ENCODE results near the gene GSTA1.

GSTA1 gene

DNA sequence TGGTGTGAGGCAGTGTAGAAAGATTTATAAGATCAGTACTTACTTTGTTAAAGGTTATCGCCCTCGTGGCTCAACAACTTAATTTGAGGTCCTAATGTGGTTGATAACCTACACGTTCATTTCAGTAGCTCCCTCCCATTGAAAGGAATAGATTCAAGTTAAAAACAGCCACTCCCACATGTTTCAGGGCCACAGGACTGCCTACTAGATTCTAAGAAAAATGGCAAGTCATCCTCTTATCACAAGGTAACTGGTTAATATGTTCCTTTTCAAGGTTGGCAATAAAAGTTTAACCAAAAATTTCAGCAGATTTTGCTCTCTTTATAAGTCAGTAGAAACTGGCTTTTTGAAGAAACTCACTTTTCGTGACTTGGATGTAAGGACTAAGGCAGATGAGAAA lies 57.4 kb downstream of the GSTA1 start:
- TF ChIP-seq, protein P1, sequence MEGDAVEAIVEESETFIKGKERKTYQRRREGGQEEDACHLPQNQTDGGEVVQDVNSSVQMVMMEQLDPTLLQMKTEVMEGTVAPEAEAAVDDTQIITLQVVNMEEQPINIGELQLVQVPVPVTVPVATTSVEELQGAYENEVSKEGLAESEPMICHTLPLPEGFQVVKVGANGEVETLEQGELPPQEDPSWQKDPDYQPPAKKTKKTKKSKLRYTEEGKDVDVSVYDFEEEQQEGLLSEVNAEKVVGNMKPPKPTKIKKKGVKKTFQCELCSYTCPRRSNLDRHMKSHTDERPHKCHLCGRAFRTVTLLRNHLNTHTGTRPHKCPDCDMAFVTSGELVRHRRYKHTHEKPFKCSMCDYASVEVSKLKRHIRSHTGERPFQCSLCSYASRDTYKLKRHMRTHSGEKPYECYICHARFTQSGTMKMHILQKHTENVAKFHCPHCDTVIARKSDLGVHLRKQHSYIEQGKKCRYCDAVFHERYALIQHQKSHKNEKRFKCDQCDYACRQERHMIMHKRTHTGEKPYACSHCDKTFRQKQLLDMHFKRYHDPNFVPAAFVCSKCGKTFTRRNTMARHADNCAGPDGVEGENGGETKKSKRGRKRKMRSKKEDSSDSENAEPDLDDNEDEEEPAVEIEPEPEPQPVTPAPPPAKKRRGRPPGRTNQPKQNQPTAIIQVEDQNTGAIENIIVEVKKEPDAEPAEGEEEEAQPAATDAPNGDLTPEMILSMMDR (IDR thresholded peaks at IDR 0.05; ENCODE audit: low read depth, low read length, missing control alignments) = no peak
- no peak overlapping the region for H3K4me3 ChIP-seq (ENCODE audit: low read depth, low read length)
- DNase-seq (ENCODE audit: low read depth) = no peak

DNA sequence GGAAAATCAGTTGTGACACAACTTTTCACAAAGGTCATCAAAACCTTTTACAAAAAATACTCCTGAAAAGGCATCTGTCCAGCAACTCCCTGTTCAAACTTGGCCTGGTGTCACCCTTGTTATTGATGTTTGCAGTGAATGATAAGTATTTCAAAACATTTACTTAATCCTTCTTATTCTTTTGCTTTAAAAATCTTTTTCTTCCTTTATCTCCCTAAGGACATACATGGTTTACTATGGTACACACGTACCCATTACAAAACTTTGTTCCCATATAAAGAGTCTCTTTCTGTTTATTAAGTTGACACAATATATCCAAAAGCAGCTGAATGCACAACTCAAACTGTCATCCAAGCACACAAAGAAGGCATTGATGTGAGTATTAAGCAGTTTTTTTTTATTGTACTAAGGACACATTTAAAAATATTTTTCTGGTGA lies 57.8 kb downstream of the GSTA1 start:
- no peak overlapping the region for H3K4me3 ChIP-seq (ENCODE audit: low read depth, low read length)
- DNase-seq (ENCODE audit: low read depth) = no peak
- TF ChIP-seq, protein P1 (IDR thresholded peaks at IDR 0.05; ENCODE audit: low read depth, low read length, missing control alignments) = no peak

DNA sequence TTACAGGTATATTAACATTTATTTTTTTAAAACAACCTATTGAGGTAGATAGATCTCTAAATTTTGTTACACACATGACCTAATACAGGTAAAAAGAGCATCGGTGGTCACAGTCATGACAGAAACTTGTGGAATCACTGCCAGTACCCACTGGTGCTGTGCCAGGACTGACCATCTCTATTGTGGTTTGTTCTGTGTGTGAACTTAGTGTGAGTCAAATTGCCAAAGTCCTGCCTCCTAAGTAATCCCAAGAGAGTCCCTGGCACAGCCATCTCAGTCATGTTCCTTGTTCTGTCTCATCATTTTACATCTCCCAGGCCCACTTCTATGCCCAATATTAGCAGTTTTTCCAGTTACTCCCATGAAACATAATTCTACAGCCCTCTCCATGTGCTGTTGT lies 61.7 kb downstream of the GSTA1 start:
- no peak overlapping the region for H3K4me3 ChIP-seq (ENCODE audit: low read depth, low read length)
- DNase-seq (ENCODE audit: low read depth) = no peak
- TF ChIP-seq, protein P1 (IDR thresholded peaks at IDR 0.05; ENCODE audit: low read depth, low read length, missing control alignments) = no peak

Measured in GM12864 (cell line).